Type B pancreatic cell (in vitro differentiated cells): Measurements from ENCODE around the gene GPR17. TPM values are rescaled to one million over a fixed set of nuclear protein-coding genes. Genes with fewer than 3 reads are reported as not detected.
A peak's percentile ranks its signal among the peaks of the same experiment; 100 is the strongest.

Experiments
- DNase-seq: peaks from one replicate; pipeline ENCODE4 v3.0.0; 2021; ENCODE audit warnings: mixed read lengths; ENCODE audit not compliant: unreplicated experiment; ENCODE audit errors: extremely low spot score
- H3K27ac Mint-ChIP-seq: 2 replicates; pipeline ENCODE4 v1.8.0; 2021; ENCODE audit warnings: mild to moderate bottlenecking, mixed read lengths
- H3K27me3 Mint-ChIP-seq: 2 replicates; pipeline ENCODE4 v1.8.0; 2021; ENCODE audit warnings: mixed read lengths
- H3K36me3 Mint-ChIP-seq: 2 replicates; pipeline ENCODE4 v1.8.0; 2021; ENCODE audit warnings: mixed read lengths
- H3K4me1 Mint-ChIP-seq: one replicate; pipeline ENCODE4 v1.8.0; 2021; ENCODE audit warnings: mixed read lengths; ENCODE audit not compliant: unreplicated experiment
- H3K4me3 Mint-ChIP-seq: 2 replicates; pipeline ENCODE4 v1.8.0; 2021; ENCODE audit warnings: mild to moderate bottlenecking, mixed read lengths
- H3K9me3 Mint-ChIP-seq: 2 replicates; pipeline ENCODE4 v1.8.0; 2021; ENCODE audit warnings: mixed read lengths
- total RNA-seq: library from RNA; stranded (reverse); gene quantifications from 2 replicates; pipeline ENCODE4 v1.2.1, GENCODE V29; 2021; ENCODE audit warnings: low replicate concordance
- TF ChIP-seq, protein P1 (sequence below): fragments of 200-600 bp; sonication (generic); conservative IDR thresholded peaks from 2 replicates; pipeline ENCODE4 v1.5.0; 2021; ENCODE audit warnings: antibody characterized with exemption, mild to moderate bottlenecking

Gene GPR17
- total RNA-seq, 1 donor from 2014 or later: 0.19 TPM

- H3K9me3 Mint-ChIP-seq: no peaks in the 10 kb centered on the region
- no peak for DNase-seq
- H3K4me1 Mint-ChIP-seq: peaks cover 5% of the 10 kb centered on the region
- peaks cover 54% of the 10 kb centered on the region for H3K27me3 Mint-ChIP-seq
- no peak overlapping the region for H3K27ac Mint-ChIP-seq
- no peaks in the 10 kb centered on the region for H3K36me3 Mint-ChIP-seq
- TF ChIP-seq, protein P1, sequence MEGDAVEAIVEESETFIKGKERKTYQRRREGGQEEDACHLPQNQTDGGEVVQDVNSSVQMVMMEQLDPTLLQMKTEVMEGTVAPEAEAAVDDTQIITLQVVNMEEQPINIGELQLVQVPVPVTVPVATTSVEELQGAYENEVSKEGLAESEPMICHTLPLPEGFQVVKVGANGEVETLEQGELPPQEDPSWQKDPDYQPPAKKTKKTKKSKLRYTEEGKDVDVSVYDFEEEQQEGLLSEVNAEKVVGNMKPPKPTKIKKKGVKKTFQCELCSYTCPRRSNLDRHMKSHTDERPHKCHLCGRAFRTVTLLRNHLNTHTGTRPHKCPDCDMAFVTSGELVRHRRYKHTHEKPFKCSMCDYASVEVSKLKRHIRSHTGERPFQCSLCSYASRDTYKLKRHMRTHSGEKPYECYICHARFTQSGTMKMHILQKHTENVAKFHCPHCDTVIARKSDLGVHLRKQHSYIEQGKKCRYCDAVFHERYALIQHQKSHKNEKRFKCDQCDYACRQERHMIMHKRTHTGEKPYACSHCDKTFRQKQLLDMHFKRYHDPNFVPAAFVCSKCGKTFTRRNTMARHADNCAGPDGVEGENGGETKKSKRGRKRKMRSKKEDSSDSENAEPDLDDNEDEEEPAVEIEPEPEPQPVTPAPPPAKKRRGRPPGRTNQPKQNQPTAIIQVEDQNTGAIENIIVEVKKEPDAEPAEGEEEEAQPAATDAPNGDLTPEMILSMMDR: no peak
- peak overlapping the region; percentile 55 for H3K4me3 Mint-ChIP-seq
Measured at GRCh38 chr2:127664065-127664894, 18.3 kb downstream of the GPR17 start.

GRCh38 chr2:127664895-127665225, 18.9 kb downstream of the GPR17 start:
- peaks cover 5% of the 10 kb centered on the region for H3K4me1 Mint-ChIP-seq
- H3K27me3 Mint-ChIP-seq: peaks cover 57% of the 10 kb centered on the region
- no peak overlapping the region for H3K4me3 Mint-ChIP-seq
- no peaks in the 10 kb centered on the region for H3K9me3 Mint-ChIP-seq
- no peak for DNase-seq
- no peak overlapping the region for H3K27ac Mint-ChIP-seq
- H3K36me3 Mint-ChIP-seq: no peaks in the 10 kb centered on the region
- TF ChIP-seq, protein P1: no peak

DNA sequence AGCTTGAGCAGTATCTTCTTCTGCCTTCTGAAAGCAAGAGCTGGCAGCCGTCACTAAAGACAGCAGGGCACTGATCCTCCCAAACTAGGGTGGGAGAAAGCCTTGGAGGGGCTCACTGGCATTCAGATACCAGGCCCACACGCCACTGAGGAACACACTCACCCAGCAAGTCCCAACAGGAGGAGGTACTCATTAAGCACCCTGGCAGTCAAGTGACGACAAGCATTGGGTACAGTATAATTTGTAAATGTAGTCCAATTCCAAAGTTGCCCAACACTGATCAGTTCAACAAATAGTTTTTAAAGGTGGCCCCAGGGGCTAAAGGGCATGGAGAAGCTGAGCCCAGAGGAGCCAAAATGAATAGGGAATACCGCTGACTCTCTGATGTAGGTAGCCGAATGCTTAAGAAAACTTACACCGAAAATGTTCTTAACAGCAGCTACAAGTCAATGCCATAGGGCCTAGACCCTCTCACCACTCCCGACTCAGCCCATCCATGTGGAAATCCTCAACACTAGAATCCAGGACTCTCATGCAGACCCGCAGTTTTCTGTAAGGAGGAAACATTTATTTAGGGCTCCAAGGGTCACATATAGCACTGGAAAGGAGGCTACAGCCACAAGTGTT, 19.4 kb downstream of the GPR17 start:
- no peak overlapping the region for H3K4me3 Mint-ChIP-seq
- H3K27ac Mint-ChIP-seq: no peak overlapping the region
- DNase-seq: no peak
- H3K4me1 Mint-ChIP-seq: peaks cover 5% of the 10 kb centered on the region
- no peaks in the 10 kb centered on the region for H3K36me3 Mint-ChIP-seq
- no peaks in the 10 kb centered on the region for H3K9me3 Mint-ChIP-seq
- peaks cover 62% of the 10 kb centered on the region for H3K27me3 Mint-ChIP-seq
- TF ChIP-seq, protein P1: no peak

DNA sequence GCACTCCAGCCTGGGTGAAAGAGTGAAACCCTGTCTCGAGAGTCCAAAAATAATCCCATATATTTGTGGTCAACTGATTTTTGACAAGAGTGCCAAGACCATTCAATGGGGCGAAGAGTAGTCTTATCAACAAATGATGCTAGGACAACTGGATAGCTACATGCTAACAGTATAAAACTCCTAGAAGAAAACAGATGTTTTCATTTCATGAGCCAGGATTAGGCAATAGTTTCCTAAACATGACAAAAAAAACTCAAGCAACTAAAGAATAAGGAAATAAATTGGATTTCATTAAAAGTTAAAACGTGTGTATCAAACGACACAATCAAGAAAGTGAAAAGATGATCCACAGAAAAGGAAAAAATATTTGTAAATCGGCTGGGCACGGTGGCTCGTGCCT, 23.1 kb downstream of the GPR17 start:
- TF ChIP-seq, protein P1: no peak
- Mint-ChIP-seq H3K4me1 (no peaks in the 10 kb centered on the region), H3K4me3 (no peak overlapping the region), H3K27ac (no peak overlapping the region), H3K9me3 (no peaks in the 10 kb centered on the region), H3K27me3 (peaks cover 78% of the 10 kb centered on the region), H3K36me3 (no peaks in the 10 kb centered on the region)
- DNase-seq: no peak

DNA sequence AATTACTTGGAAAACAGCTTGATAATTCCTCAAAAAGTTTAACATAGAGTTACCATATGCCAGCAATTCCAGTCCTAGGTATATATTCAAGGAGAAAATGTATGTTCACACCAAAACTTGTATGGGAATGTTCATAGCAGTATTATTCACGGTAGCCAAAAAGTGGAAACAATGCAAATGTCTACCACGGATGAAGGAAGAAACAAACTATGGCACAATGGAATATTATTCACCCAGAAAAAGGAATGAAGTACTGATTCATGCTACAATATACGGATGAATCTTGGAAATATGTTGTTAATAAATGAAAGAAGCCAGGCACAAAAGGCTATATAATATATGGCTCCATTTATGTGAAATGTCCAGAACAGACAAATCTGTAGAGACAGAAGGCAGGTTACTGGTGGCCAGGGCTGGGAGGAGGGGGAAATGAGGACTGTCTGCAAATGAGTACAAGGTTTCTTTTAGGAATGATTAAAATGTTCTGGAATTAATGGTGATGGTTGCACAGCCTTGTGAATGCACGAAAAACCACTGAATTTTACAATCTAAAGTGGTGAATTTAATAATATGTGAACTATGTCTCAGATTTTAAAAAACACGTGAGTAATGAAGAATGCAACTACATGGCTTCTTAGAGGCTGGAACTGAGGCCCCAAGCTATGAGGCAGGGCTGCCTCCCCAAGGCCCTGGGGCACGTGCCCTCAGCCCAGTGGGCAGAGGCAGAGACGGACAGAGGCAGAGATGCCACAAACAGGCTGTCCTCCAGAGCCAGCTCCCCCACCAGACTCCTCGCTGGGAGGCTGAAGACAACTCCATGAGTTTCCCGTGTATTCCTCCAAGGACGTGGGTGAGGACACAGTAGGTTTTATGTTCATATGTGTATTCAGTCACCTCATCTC, 24.4 kb downstream of the GPR17 start:
- Mint-ChIP-seq H3K27me3 (peaks cover 73% of the 10 kb centered on the region), H3K4me3 (no peak overlapping the region), H3K4me1 (no peaks in the 10 kb centered on the region)

More for the DNA sequence above, 24.4 kb downstream of the GPR17 start:
- Mint-ChIP-seq H3K9me3 (no peaks in the 10 kb centered on the region), H3K36me3 (no peaks in the 10 kb centered on the region), H3K27ac (no peak overlapping the region)
- TF ChIP-seq, protein P1: no peak
- DNase-seq: no peak
